BJ (cell line): ENCODE results near the gene MOXD1. TPM values are rescaled to one million over a fixed set of nuclear protein-coding genes. Genes with fewer than 3 reads are reported as not detected.

Experiments used
- CTCF ChIA-PET: fragments of 350-600 bp; formaldehyde crosslinking; extraction: SDS; loops from one replicate; lab custom pipeline; 2021; ENCODE audit warnings: antibody characterized with exemption, inconsistent platforms; lab: Yijun Ruan, JAX
- POLR2A ChIA-PET: fragments of 300-600 bp; sonication (Branson Sonifier 250); formaldehyde crosslinking; extraction: SDS; loops from one replicate; lab custom pipeline; 2021; ENCODE audit warnings: antibody characterized with exemption; lab: Charles Lee
- DNase-seq: peaks from one replicate; pipeline ENCODE4 v3.0.0-alpha.2; 2011; ENCODE audit warnings: low read depth
- H3K27me3 ChIP-seq: 2 replicates; pipeline ENCODE4 v1.6.0; 2011; ENCODE audit warnings: low read length; ENCODE audit not compliant: control insufficient read depth, insufficient read depth
- H3K36me3 ChIP-seq: 2 replicates; pipeline ENCODE4 v1.5.1; 2011; ENCODE audit warnings: low read length; ENCODE audit not compliant: control insufficient read depth, insufficient read depth
- H3K4me3 ChIP-seq: 2 replicates; pipeline ENCODE4 v1.5.1; 2011; ENCODE audit warnings: low read depth, mild to moderate bottlenecking, control low read depth, low read length
- CTCF ChIP-seq: IDR thresholded peaks from 2 replicates; pipeline ENCODE4 v1.5.1; 2011; ENCODE audit warnings: low read depth, mild to moderate bottlenecking, control low read depth, inconsistent platforms, low read length, moderate library complexity; ENCODE audit not compliant: insufficient read depth
- polyA plus RNA-seq: library from polyadenylated mRNA; depleted of rRNA; stranded (reverse); fragments of >200 nt; gene quantifications from 2 replicates; pipeline ENCODE4 v1.2.3, GENCODE V29; 2011

Gene MOXD1
- polyA plus RNA-seq, 1 experiment: 71.3 TPM

GRCh38 chr6:132298344-132298949 lies 102.8 kb downstream of the MOXD1 start:
- TF ChIP-seq CTCF: peak; percentile 73
- POLR2A ChIA-PET: interaction anchor here (0.7 kb wide), 1 partner anchor 213 kb away, joined by 3 read pairs; no protein-coding TSS in a partner anchor
- no peak for DNase-seq
- H3K27me3 ChIP-seq: no peaks in the 10 kb centered on the region
- CTCF ChIA-PET: interaction anchor here (0.6 to 11.8 kb wide), 23 partner anchors 9 to 603 kb away, joined by 3 to 171 read pairs (median 4); no protein-coding TSS in a partner anchor
- no peak overlapping the region for H3K4me3 ChIP-seq
- H3K36me3 ChIP-seq: no peaks in the 10 kb centered on the region; the same call in 1 of the 2 replicates

- TF ChIP-seq CTCF: no peak
- Histone ChIP-seq H3K27me3 (no peaks in the 10 kb centered on the region; the same call in 1 of the 2 replicates), H3K36me3 (no peaks in the 10 kb centered on the region), H3K4me3 (no peak overlapping the region)
- ChIA-PET CTCF (interaction anchor here (0.6 to 11.8 kb wide), 8 partner anchors 8 to 1972 kb away, joined by 3 to 171 read pairs (median 8); no protein-coding TSS in a partner anchor), POLR2A (interaction anchor here (0.6 kb wide), 1 partner anchor 206 kb away, joined by 3 read pairs; no protein-coding TSS in a partner anchor)
- DNase-seq: no peak
Measured at GRCh38 chr6:132289756-132290155, 111.5 kb downstream of the MOXD1 start.

GRCh38 chr6:132287101-132287500 lies 114.2 kb downstream of the MOXD1 start:
- no peak for DNase-seq
- no peak for TF ChIP-seq CTCF
- ChIA-PET POLR2A (no interaction called here), CTCF (interaction anchor here (1.6 to 3.1 kb wide), 3 partner anchors 8 to 372 kb away, joined by 3 to 13 read pairs (median 11); no protein-coding TSS in a partner anchor)
- Histone ChIP-seq H3K4me3 (no peak overlapping the region), H3K27me3 (no peaks in the 10 kb centered on the region; the same call in 1 of the 2 replicates), H3K36me3 (no peaks in the 10 kb centered on the region)

- H3K36me3 ChIP-seq: no peaks in the 10 kb centered on the region
- no peaks in the 10 kb centered on the region; the same call in 1 of the 2 replicates for H3K27me3 ChIP-seq
- ChIA-PET POLR2A (no interaction called here), CTCF (interaction anchor here (0.6 to 3.1 kb wide), 4 partner anchors 9 to 198 kb away, joined by 3 to 13 read pairs (median 4); no protein-coding TSS in a partner anchor)
- no peak overlapping the region for H3K4me3 ChIP-seq
- no peak for TF ChIP-seq CTCF
- no peak for DNase-seq
Measured at GRCh38 chr6:132286298-132287019, 114.8 kb downstream of the MOXD1 start.
